Measurements from ENCODE around the gene TFCP2. TPM values are rescaled to one million over a fixed set of nuclear protein-coding genes. Genes with fewer than 3 reads are reported as not detected.

TFCP2 gene
- total and polyA plus RNA-seq, 2 of the 13 experiments (the other 11 are each of a cell fraction or from before 2014, with no cell fraction given), result 7.6 to 10.0 TPM

DNA sequence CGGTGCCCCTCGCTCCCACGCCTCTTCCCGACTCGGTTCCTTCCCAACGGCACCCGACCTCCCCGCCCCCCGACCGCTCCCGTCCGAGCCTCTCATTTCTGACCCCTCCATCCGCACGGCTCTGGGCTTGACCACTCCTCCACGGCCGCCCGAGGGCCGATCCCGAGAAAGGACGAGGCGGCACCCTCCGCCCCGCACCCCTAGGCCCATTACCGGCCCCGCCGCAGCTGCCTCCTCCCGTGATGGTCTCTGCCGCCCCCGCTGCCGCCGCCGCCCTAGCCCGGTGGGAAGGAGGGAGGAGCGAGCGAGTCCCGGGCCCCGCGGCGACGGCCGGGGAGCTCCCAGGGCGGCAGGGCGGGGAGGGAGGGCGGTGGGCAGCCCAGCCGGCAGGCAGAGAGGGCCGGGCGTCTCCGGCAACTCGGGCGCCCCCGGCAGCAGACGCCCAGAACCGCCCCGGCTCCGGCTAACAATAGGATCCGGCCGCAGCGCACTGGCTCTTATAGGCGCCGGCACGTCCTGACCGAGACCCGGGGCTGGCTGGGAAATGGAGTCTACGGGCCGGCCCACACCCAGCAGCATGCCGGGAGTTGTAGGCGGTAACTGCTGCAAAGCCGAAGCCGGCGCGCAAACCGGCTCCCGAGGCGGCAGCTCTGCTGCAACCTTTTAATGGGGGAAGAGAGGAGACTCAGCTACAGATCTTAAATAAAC, 89.7 kb downstream of the TFCP2 start, which contains the start of gene CSRNP2 (continued):
- TF ChIP-seq, protein P1, sequence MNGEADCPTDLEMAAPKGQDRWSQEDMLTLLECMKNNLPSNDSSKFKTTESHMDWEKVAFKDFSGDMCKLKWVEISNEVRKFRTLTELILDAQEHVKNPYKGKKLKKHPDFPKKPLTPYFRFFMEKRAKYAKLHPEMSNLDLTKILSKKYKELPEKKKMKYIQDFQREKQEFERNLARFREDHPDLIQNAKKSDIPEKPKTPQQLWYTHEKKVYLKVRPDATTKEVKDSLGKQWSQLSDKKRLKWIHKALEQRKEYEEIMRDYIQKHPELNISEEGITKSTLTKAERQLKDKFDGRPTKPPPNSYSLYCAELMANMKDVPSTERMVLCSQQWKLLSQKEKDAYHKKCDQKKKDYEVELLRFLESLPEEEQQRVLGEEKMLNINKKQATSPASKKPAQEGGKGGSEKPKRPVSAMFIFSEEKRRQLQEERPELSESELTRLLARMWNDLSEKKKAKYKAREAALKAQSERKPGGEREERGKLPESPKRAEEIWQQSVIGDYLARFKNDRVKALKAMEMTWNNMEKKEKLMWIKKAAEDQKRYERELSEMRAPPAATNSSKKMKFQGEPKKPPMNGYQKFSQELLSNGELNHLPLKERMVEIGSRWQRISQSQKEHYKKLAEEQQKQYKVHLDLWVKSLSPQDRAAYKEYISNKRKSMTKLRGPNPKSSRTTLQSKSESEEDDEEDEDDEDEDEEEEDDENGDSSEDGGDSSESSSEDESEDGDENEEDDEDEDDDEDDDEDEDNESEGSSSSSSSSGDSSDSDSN (CRISPR knock-in tag; IDR thresholded peaks at IDR 0.05), result peak; percentile 90
- TF ChIP-seq NPAS2 (CRISPR knock-in tag; IDR thresholded peaks at IDR 0.05; ENCODE audit: borderline replicate concordance) (no peak), ZBTB42 (CRISPR knock-in tag; IDR thresholded peaks at IDR 0.05) (0 out of 2 replicates have a peak, but pooled peaks have one; percentile 72), MXI1 (IDR thresholded peaks at IDR 0.05; ENCODE audit: borderline replicate concordance, low read depth, low read length) (peak; percentile 77; the same call in 1 of the 3 replicates), MBNL3 (CRISPR knock-in tag; conservative IDR thresholded peaks at IDR 0.05) (no peak), PTBP1 (IDR thresholded peaks at IDR 0.05; ENCODE audit: low read depth, low read length, poor library complexity, severe bottlenecking) (no peak), PAF1 (CRISPR knock-in tag; IDR thresholded peaks at IDR 0.05) (no peak), ZMYM3 (CRISPR knock-in tag; IDR thresholded peaks at IDR 0.05) (no peak), CENPX (CRISPR knock-in tag; IDR thresholded peaks at IDR 0.05) (no peak), ZNF782 (CRISPR knock-in tag; IDR thresholded peaks at IDR 0.05; ENCODE audit: borderline replicate concordance) (no peak; the same call in 1 of the 2 replicates), ZNF333 (CRISPR knock-in tag; IDR thresholded peaks at IDR 0.05; ENCODE audit: borderline replicate concordance) (0 out of 2 replicates have a peak, but pooled peaks have one; percentile 19), U2AF2 (IDR thresholded peaks at IDR 0.05; ENCODE audit: low read depth, low read length) (no peak)
- TF ChIP-seq, protein P2, sequence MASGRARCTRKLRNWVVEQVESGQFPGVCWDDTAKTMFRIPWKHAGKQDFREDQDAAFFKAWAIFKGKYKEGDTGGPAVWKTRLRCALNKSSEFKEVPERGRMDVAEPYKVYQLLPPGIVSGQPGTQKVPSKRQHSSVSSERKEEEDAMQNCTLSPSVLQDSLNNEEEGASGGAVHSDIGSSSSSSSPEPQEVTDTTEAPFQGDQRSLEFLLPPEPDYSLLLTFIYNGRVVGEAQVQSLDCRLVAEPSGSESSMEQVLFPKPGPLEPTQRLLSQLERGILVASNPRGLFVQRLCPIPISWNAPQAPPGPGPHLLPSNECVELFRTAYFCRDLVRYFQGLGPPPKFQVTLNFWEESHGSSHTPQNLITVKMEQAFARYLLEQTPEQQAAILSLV (CRISPR knock-in tag; IDR thresholded peaks at IDR 0.05; ENCODE audit: borderline replicate concordance), result peak; percentile 81; the same call in 1 of the 2 replicates
- TF ChIP-seq, protein P3, sequence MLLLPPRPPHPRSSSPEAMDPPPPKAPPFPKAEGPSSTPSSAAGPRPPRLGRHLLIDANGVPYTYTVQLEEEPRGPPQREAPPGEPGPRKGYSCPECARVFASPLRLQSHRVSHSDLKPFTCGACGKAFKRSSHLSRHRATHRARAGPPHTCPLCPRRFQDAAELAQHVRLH (CRISPR knock-in tag; IDR thresholded peaks at IDR 0.05; ENCODE audit: borderline replicate concordance, low read depth), result peak; percentile 64; the same call in 1 of the 2 replicates
- TF ChIP-seq, protein P4, sequence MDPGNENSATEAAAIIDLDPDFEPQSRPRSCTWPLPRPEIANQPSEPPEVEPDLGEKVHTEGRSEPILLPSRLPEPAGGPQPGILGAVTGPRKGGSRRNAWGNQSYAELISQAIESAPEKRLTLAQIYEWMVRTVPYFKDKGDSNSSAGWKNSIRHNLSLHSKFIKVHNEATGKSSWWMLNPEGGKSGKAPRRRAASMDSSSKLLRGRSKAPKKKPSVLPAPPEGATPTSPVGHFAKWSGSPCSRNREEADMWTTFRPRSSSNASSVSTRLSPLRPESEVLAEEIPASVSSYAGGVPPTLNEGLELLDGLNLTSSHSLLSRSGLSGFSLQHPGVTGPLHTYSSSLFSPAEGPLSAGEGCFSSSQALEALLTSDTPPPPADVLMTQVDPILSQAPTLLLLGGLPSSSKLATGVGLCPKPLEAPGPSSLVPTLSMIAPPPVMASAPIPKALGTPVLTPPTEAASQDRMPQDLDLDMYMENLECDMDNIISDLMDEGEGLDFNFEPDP (CRISPR knock-in tag; conservative IDR thresholded peaks at IDR 0.05), result no peak
- TF ChIP-seq, protein P5, sequence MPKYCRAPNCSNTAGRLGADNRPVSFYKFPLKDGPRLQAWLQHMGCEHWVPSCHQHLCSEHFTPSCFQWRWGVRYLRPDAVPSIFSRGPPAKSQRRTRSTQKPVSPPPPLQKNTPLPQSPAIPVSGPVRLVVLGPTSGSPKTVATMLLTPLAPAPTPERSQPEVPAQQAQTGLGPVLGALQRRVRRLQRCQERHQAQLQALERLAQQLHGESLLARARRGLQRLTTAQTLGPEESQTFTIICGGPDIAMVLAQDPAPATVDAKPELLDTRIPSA (CRISPR knock-in tag; IDR thresholded peaks at IDR 0.05; ENCODE audit: borderline replicate concordance), result no peak
- TF ChIP-seq, protein P6, sequence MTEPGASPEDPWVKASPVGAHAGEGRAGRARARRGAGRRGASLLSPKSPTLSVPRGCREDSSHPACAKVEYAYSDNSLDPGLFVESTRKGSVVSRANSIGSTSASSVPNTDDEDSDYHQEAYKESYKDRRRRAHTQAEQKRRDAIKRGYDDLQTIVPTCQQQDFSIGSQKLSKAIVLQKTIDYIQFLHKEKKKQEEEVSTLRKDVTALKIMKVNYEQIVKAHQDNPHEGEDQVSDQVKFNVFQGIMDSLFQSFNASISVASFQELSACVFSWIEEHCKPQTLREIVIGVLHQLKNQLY (CRISPR knock-in tag; IDR thresholded peaks at IDR 0.05), result no peak
- TF ChIP-seq, protein P7, sequence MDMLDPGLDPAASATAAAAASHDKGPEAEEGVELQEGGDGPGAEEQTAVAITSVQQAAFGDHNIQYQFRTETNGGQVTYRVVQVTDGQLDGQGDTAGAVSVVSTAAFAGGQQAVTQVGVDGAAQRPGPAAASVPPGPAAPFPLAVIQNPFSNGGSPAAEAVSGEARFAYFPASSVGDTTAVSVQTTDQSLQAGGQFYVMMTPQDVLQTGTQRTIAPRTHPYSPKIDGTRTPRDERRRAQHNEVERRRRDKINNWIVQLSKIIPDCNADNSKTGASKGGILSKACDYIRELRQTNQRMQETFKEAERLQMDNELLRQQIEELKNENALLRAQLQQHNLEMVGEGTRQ (IDR thresholded peaks at IDR 0.05; ENCODE audit: low read depth, low read length), result no peak
- TF ChIP-seq, protein P7 (CRISPR knock-in tag; IDR thresholded peaks at IDR 0.05; ENCODE audit: borderline replicate concordance), result peak; percentile 27; the same call in 1 of the 2 replicates

All from HepG2 (cell line).